ENCODE results near the gene RAB20.

GRCh38 chr13:110474713-110475112 is 86.8 kb downstream of the RAB20 start:
- TF ChIP-seq CTCF (IDR thresholded peaks at IDR 0.05; ENCODE audit: low read length) = no peak
- TF ChIP-seq EZH2 (IDR thresholded peaks at IDR 0.05; ENCODE audit: borderline replicate concordance, low read length) = no peak
